ENCODE measurements around the gene FAM163B. TPM values are rescaled to one million over a fixed set of nuclear protein-coding genes. Genes with fewer than 3 reads are reported as not detected.

FAM163B gene
- polyA plus RNA-seq, 1 of the 3 experiments (the other 2 are of a cell fraction), result 0.05 TPM

GRCh38 chr9:133587051-133587450 is 22.1 kb downstream of the FAM163B start (continued):
- no peak for TF ChIP-seq MXI1 (IDR thresholded peaks at IDR 0.05; ENCODE audit: low read depth, low read length)

- H3K9me3 ChIP-seq, result no peaks in the 10 kb centered on the region
- DNase-seq, result peak; percentile 93
- H3K4me2 ChIP-seq, result no peak overlapping the region
- no peaks in the 10 kb centered on the region for H3K36me3 ChIP-seq (replicated peaks in 1 of 2; ENCODE audit: control insufficient read depth in 1 of 2, insufficient read depth in 2 of 2, low read length in 1 of 2)
- H3K27me3 ChIP-seq (ENCODE audit: insufficient read depth), result peaks cover 19% of the 10 kb centered on the region
- H3F3A ChIP-seq (replicated peaks; ENCODE audit: insufficient read depth), result no peaks in the 10 kb centered on the region
- H4K20me1 ChIP-seq (ENCODE audit: insufficient read depth), result no peaks in the 10 kb centered on the region
- ChIA-PET CTCF (interaction anchor here (0.5 to 9.1 kb wide), 13 partner anchors 11 to 479 kb away, joined by 3 to 102 read pairs (median 5); partner anchors contain the start of genes ADAMTSL2, DBH and FAM163B), POLR2A (interaction anchor here (0.7 to 5.1 kb wide), 16 partner anchors 13 to 80 kb away, joined by 3 to 94 read pairs (median 3); partner anchors contain the start of genes ADAMTSL2 and DBH)
- no peak overlapping the region for H3K9ac ChIP-seq
- H3K9me2 ChIP-seq, result no peaks in the 10 kb centered on the region
- 23% methylated on average over 27 of the region's 43 CpGs for WGBS (ENCODE audit: low lambda C conversion rate)
- H2AFZ ChIP-seq (ENCODE audit: low read depth), result no peak overlapping the region
- H3K4me1 ChIP-seq (ENCODE audit: control insufficient read depth in 1 of 2, insufficient read depth in 2 of 2, low read depth in 1 of 2, low read length in 1 of 2), result peaks cover 0 to 76% of the 10 kb centered on the region in 2 experiments; a peak in 3 of 4 replicates
- H3K4me3 ChIP-seq (ENCODE audit: low read depth in 2 of 2, low read length in 1 of 2), result peak overlapping the region in 1 of 2 experiments; percentile 26; a peak in 1 of 4 replicates
- no peaks in the 10 kb centered on the region for H3K79me2 ChIP-seq (ENCODE audit: insufficient read depth)
- H3K27ac ChIP-seq (ENCODE audit: low read depth in 2 of 2, low read length in 1 of 2), result peak overlapping the region in 1 of 2 experiments; percentile 100; a peak in 3 of 4 replicates
- TF ChIP-seq JUND (IDR thresholded peaks at IDR 0.05), result no peak
- no peak for TF ChIP-seq TAF1 (IDR thresholded peaks at IDR 0.05; ENCODE audit: borderline replicate concordance, low read depth, low read length)
- TF ChIP-seq USF2 (IDR thresholded peaks at IDR 0.05; ENCODE audit: borderline replicate concordance, low read depth, low read length), result no peak
- peak; percentile 39; the same call in 1 of the 2 replicates for TF ChIP-seq RAD21 (IDR thresholded peaks at IDR 0.05; ENCODE audit: low read length)
- no peak; the same call in 1 of the 2 replicates for TF ChIP-seq SMC3 (IDR thresholded peaks at IDR 0.05; ENCODE audit: low read depth, low read length)
- TF ChIP-seq GATA2 (CRISPR knock-in tag; IDR thresholded peaks at IDR 0.05), result peak; percentile 95
- TF ChIP-seq MEF2A (IDR thresholded peaks at IDR 0.05; ENCODE audit: borderline replicate concordance, low read depth), result no peak
- TF ChIP-seq RXRA (IDR thresholded peaks at IDR 0.05; ENCODE audit: borderline replicate concordance, low read depth), result no peak
- no peak for TF ChIP-seq PBX3 (IDR thresholded peaks at IDR 0.05)
- TF ChIP-seq MAX (IDR thresholded peaks at IDR 0.05; ENCODE audit: low read depth), result no peak
- TF ChIP-seq NFIC (IDR thresholded peaks at IDR 0.05; ENCODE audit: borderline replicate concordance), result no peak
- no peak for TF ChIP-seq SIN3A (IDR thresholded peaks at IDR 0.05; ENCODE audit: borderline replicate concordance, low read depth, low read length)
- no peak for TF ChIP-seq EZH2phosphoT487 (IDR thresholded peaks at IDR 0.05; ENCODE audit: borderline replicate concordance, low read depth)
- no peak for TF ChIP-seq ZBTB33 (IDR thresholded peaks at IDR 0.05; ENCODE audit: borderline replicate concordance, low read depth)
- TF ChIP-seq IRF3 (IDR thresholded peaks at IDR 0.05; ENCODE audit: low read depth, low read length), result no peak
- peak; percentile 91 for TF ChIP-seq CHD2 (IDR thresholded peaks at IDR 0.05; ENCODE audit: low read length, partially characterized antibody)
- TF ChIP-seq EP300 (IDR thresholded peaks at IDR 0.05; ENCODE audit: borderline replicate concordance in 1 of 2, low read depth in 1 of 2, low read length in 1 of 2), result peak in 1 of 2 experiments; percentile 99; a peak in 2 of 4 replicates
- no peak for TF ChIP-seq TEAD4 (IDR thresholded peaks at IDR 0.05; ENCODE audit: borderline replicate concordance, insufficient read depth)
- peak; percentile 72 for TF ChIP-seq TCF12 (IDR thresholded peaks at IDR 0.05)
Observed at GRCh38 chr9:133585481-133586351, 23.5 kb downstream of the FAM163B start.

Measured in SK-N-SH (cell line).